Neural cell (in vitro differentiated cells): Measurements from ENCODE around the gene RAB1B. TPM values are rescaled to one million over a fixed set of nuclear protein-coding genes. Genes with fewer than 3 reads are reported as not detected.

ENCODE experiments used
- H2AFZ ChIP-seq: fragments of 200-600, 300-800 bp; sonication (generic), shearing (Covaris generic); 2 replicates; pipeline ENCODE4 v1.6.0; 2014; ENCODE audit warnings: low read depth, mild to moderate bottlenecking, antibody characterized with exemption, low read length, moderate library complexity
- H3F3A ChIP-seq: fragments of 200-600 bp; shearing (Covaris generic); 2 replicates; pipeline ENCODE4 v1.6.1; 2016; ENCODE audit warnings: mild to moderate bottlenecking, moderate library complexity, mixed read lengths, antibody characterized with exemption, low read length; ENCODE audit not compliant: insufficient read depth, poor library complexity, severe bottlenecking
- H3K27ac ChIP-seq: fragments of 200-600, 300-800 bp; sonication (generic), shearing (Covaris generic); 2 replicates; pipeline ENCODE4 v1.5.1; 2014; ENCODE audit warnings: mild to moderate bottlenecking, low read length, moderate library complexity
- H3K27me3 ChIP-seq: fragments of 300-800, 200-600 bp; sonication (generic), shearing (Covaris generic); 2 replicates; pipeline ENCODE4 v1.6.0; 2014; ENCODE audit warnings: mild to moderate bottlenecking, low read depth, low read length, moderate library complexity; ENCODE audit not compliant: insufficient read depth
- H3K36me3 ChIP-seq: fragments of 300-800, 200-600 bp; sonication (generic), shearing (Covaris generic); 2 replicates; pipeline ENCODE4 v1.5.1; 2014; ENCODE audit warnings: mild to moderate bottlenecking, antibody characterized with exemption, low read length, moderate library complexity; ENCODE audit not compliant: insufficient read depth
- H3K4me2 ChIP-seq: fragments of 300-800, 200-600 bp; sonication (generic), shearing (Covaris generic); 2 replicates; pipeline ENCODE4 v1.6.0; 2014; ENCODE audit warnings: mild to moderate bottlenecking, low read length
- H3K4me3 ChIP-seq: fragments of 300-800, 200-600 bp; sonication (generic), shearing (Covaris generic); 2 replicates; pipeline ENCODE4 v1.5.1; 2014; ENCODE audit warnings: mild to moderate bottlenecking, low read length, moderate library complexity
- H3K79me2 ChIP-seq: fragments of 200-600 bp; shearing (Covaris generic); replicated peaks from 2 replicates; pipeline ENCODE4 v1.6.0; 2014; ENCODE audit warnings: mild to moderate bottlenecking, low read length, moderate library complexity; ENCODE audit not compliant: insufficient read depth
- H3K9ac ChIP-seq: fragments of 300-800, 200-600 bp; sonication (generic), shearing (Covaris generic); 2 replicates; pipeline ENCODE4 v1.6.1; 2016; ENCODE audit warnings: mild to moderate bottlenecking, low read length, mixed read lengths
- H3K9me2 ChIP-seq: fragments of 200-600 bp; shearing (Covaris generic); 2 replicates; pipeline ENCODE4 v1.6.1; 2016; ENCODE audit warnings: mild to moderate bottlenecking, low read length, mixed read lengths; ENCODE audit not compliant: insufficient read depth
- H3K9me3 ChIP-seq: fragments of 200-600, 300-800 bp; sonication (generic), shearing (Covaris generic); 2 replicates; pipeline ENCODE4 v1.6.1; 2016; ENCODE audit warnings: mild to moderate bottlenecking, mixed run types, low read length, moderate library complexity, mixed read lengths
- H4K20me1 ChIP-seq: fragments of 200-600 bp; shearing (Covaris generic); 2 replicates; pipeline ENCODE4 v1.6.1; 2016; ENCODE audit warnings: mild to moderate bottlenecking, mixed run types; ENCODE audit not compliant: insufficient read depth
- EP300 ChIP-seq: fragments of 450-650 bp; conservative IDR thresholded peaks from 2 replicates; pipeline ENCODE4 v1.6.1; 2014; ENCODE audit warnings: antibody characterized with exemption, mild to moderate bottlenecking, moderate library complexity; ENCODE audit not compliant: poor library complexity, severe bottlenecking
- EZH2 ChIP-seq: fragments of 200-600, 300-800 bp; shearing (Covaris generic), sonication (generic); IDR thresholded peaks from 2 replicates; pipeline ENCODE4 v1.6.1; 2014; ENCODE audit warnings: antibody characterized with exemption, low read length, borderline replicate concordance, mild to moderate bottlenecking; ENCODE audit not compliant: insufficient read depth, poor library complexity, severe bottlenecking
- MXI1 ChIP-seq: fragments of 450-650 bp; conservative IDR thresholded peaks from 2 replicates; pipeline ENCODE4 v1.6.1; 2014; ENCODE audit warnings: antibody characterized with exemption, mild to moderate bottlenecking; ENCODE audit not compliant: poor library complexity, severe bottlenecking
- POLR2AphosphoS5 ChIP-seq: IDR thresholded peaks from 2 replicates; pipeline ENCODE4 v1.6.1; 2012
- RAD21 ChIP-seq: fragments of 450-650 bp; conservative IDR thresholded peaks from 2 replicates; pipeline ENCODE4 v1.6.1; 2014; ENCODE audit warnings: antibody characterized with exemption, mild to moderate bottlenecking, moderate library complexity
- SMC3 ChIP-seq: fragments of 450-650 bp; conservative IDR thresholded peaks from 2 replicates; pipeline ENCODE4 v1.6.1; 2014; ENCODE audit warnings: antibody characterized with exemption, mild to moderate bottlenecking, moderate library complexity; ENCODE audit not compliant: poor library complexity
- TAF1 ChIP-seq: IDR thresholded peaks from 2 replicates; pipeline ENCODE4 v1.6.1; 2012; ENCODE audit warnings: low read depth
- polyA plus RNA-seq: library from polyadenylated mRNA; depleted of rRNA; stranded (reverse); fragments of >200 nt; gene quantifications from 2 replicates; pipeline ENCODE4 v1.2.3, GENCODE V29; 2014
- TF ChIP-seq, protein P1 (sequence below): fragments of 450-650 bp; IDR thresholded peaks from 2 replicates; pipeline ENCODE4 v1.5.1; 2014; ENCODE audit warnings: antibody characterized with exemption, mild to moderate bottlenecking, moderate library complexity; ENCODE audit not compliant: poor library complexity, severe bottlenecking
- TF ChIP-seq, protein P2 (sequence below): IDR thresholded peaks from 2 replicates; pipeline ENCODE4 v1.6.1; 2012; ENCODE audit warnings: borderline replicate concordance

RAB1B gene
- polyA plus RNA-seq, 1 donor from 2014 or later: 27.2 TPM

DNA sequence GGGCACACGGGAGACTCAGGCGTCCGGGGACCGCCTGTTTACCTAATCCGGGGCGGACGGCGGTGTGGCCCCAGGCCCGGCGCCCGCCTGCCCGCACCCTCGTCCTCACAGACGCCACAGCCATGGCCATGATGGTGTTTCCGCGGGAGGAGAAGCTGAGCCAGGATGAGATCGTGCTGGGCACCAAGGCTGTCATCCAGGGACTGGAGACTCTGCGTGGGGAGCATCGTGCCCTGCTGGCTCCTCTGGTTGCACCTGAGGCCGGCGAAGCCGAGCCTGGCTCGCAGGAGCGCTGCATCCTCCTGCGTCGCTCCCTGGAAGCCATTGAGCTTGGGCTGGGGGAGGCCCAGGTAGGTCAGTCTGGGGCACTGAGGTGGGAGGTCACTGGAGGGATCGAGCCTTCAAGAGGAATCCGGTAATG is 10.0 kb upstream of the RAB1B start:
- Histone ChIP-seq H3K9ac (peak overlapping the region; percentile 98), H4K20me1 (peaks cover 4% of the 10 kb centered on the region), H3K27ac (peak overlapping the region; percentile 92), H3K27me3 (no peaks in the 10 kb centered on the region), H3K4me2 (peak overlapping the region; percentile 52), H3K9me2 (no peaks in the 10 kb centered on the region), H2AFZ (no peak overlapping the region), H3K36me3 (peaks cover 12% of the 10 kb centered on the region), H3K9me3 (no peaks in the 10 kb centered on the region), H3K79me2 (peaks cover 15% of the 10 kb centered on the region), H3K4me3 (peak overlapping the region; percentile 99), H3F3A (no peaks in the 10 kb centered on the region)
- TF ChIP-seq RAD21 (peak; percentile 20), SMC3 (peak; percentile 46)
- TF ChIP-seq, protein P1, sequence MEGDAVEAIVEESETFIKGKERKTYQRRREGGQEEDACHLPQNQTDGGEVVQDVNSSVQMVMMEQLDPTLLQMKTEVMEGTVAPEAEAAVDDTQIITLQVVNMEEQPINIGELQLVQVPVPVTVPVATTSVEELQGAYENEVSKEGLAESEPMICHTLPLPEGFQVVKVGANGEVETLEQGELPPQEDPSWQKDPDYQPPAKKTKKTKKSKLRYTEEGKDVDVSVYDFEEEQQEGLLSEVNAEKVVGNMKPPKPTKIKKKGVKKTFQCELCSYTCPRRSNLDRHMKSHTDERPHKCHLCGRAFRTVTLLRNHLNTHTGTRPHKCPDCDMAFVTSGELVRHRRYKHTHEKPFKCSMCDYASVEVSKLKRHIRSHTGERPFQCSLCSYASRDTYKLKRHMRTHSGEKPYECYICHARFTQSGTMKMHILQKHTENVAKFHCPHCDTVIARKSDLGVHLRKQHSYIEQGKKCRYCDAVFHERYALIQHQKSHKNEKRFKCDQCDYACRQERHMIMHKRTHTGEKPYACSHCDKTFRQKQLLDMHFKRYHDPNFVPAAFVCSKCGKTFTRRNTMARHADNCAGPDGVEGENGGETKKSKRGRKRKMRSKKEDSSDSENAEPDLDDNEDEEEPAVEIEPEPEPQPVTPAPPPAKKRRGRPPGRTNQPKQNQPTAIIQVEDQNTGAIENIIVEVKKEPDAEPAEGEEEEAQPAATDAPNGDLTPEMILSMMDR: no peak

DNA sequence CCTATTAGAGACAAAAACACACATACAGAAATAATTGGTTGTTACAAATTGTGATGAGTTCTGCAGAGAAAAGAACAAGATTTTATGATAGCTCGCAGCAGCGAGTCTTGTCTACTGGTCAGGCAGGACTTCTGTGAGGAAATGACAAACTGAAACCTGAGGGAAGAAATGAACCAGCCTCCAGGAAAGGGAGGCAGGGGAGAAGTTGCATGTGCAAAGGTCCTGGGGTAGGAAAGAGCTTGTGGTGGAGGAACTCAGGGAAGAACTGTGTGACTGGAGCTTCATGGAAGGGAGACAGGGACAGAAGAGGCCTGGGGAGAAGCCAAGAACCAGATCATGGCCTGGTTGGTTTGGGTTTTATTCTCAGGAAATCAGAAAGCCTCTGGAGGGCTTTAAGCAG is 9.2 kb upstream of the RAB1B start:
- H3K4me3 ChIP-seq: peak overlapping the region; percentile 99
- peak overlapping the region; percentile 98 for H3K9ac ChIP-seq
- H3F3A ChIP-seq: no peaks in the 10 kb centered on the region
- peaks cover 12% of the 10 kb centered on the region for H3K36me3 ChIP-seq
- no peaks in the 10 kb centered on the region for H3K27me3 ChIP-seq
- H3K79me2 ChIP-seq: peaks cover 15% of the 10 kb centered on the region
- peak overlapping the region; percentile 52 for H3K4me2 ChIP-seq
- H3K9me2 ChIP-seq: no peaks in the 10 kb centered on the region
- H3K27ac ChIP-seq: no peak overlapping the region
- peaks cover 4% of the 10 kb centered on the region for H4K20me1 ChIP-seq
- no peak for TF ChIP-seq MXI1
- no peak for TF ChIP-seq EP300
- no peak for TF ChIP-seq RAD21
- TF ChIP-seq, protein P1: no peak
- TF ChIP-seq SMC3: no peak
- H3K9me3 ChIP-seq: no peaks in the 10 kb centered on the region
- no peak overlapping the region for H2AFZ ChIP-seq

DNA sequence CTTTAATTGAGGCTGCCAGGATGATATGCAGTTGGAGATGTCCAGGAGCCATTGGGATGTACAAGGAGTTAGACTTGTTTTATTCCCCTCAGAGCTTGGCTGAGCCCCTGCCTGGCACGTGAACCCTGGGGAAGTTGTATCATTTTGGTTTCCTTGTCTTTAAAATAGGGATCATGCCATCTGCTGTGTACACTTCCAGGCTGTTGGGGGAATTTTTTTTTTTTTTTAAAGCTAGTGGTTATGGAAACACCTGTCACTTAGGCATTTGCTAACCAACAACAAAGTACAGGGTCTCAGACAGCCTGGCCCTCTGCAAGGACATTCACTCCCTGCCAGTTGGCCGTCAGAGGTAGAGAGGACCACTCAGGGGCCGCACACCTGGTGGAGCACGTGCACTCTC is 8.5 kb upstream of the RAB1B start:
- Histone ChIP-seq H3K9me2 (no peaks in the 10 kb centered on the region), H3F3A (no peaks in the 10 kb centered on the region), H3K9ac (no peak overlapping the region), H2AFZ (no peak overlapping the region), H3K4me2 (no peak overlapping the region), H3K4me3 (no peak overlapping the region), H4K20me1 (peaks cover 4% of the 10 kb centered on the region), H3K79me2 (peaks cover 15% of the 10 kb centered on the region), H3K27me3 (no peaks in the 10 kb centered on the region), H3K36me3 (peaks cover 12% of the 10 kb centered on the region), H3K27ac (no peak overlapping the region), H3K9me3 (no peaks in the 10 kb centered on the region)
- TF ChIP-seq EZH2 (no peak), POLR2AphosphoS5 (no peak), EP300 (no peak), MXI1 (no peak), RAD21 (no peak), SMC3 (no peak), TAF1 (no peak)
- TF ChIP-seq, protein P2, sequence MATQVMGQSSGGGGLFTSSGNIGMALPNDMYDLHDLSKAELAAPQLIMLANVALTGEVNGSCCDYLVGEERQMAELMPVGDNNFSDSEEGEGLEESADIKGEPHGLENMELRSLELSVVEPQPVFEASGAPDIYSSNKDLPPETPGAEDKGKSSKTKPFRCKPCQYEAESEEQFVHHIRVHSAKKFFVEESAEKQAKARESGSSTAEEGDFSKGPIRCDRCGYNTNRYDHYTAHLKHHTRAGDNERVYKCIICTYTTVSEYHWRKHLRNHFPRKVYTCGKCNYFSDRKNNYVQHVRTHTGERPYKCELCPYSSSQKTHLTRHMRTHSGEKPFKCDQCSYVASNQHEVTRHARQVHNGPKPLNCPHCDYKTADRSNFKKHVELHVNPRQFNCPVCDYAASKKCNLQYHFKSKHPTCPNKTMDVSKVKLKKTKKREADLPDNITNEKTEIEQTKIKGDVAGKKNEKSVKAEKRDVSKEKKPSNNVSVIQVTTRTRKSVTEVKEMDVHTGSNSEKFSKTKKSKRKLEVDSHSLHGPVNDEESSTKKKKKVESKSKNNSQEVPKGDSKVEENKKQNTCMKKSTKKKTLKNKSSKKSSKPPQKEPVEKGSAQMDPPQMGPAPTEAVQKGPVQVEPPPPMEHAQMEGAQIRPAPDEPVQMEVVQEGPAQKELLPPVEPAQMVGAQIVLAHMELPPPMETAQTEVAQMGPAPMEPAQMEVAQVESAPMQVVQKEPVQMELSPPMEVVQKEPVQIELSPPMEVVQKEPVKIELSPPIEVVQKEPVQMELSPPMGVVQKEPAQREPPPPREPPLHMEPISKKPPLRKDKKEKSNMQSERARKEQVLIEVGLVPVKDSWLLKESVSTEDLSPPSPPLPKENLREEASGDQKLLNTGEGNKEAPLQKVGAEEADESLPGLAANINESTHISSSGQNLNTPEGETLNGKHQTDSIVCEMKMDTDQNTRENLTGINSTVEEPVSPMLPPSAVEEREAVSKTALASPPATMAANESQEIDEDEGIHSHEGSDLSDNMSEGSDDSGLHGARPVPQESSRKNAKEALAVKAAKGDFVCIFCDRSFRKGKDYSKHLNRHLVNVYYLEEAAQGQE: no peak
- TF ChIP-seq, protein P1: no peak
